GM10266 (cell line): Measurements from ENCODE around the gene ICA1L.
"Not testable (repeated sequence)": the region's sequence is repeated elsewhere in the genome, so short reads cannot be mapped to it uniquely, and the experiment has no call there.

Experiments used
- DNase-seq: peaks from one replicate; pipeline ENCODE4 v3.0.0; 2012; ENCODE audit errors: extremely low spot score
- CTCF ChIP-seq: IDR thresholded peaks from 2 replicates; pipeline ENCODE4 v1.5.1; 2012; ENCODE audit warnings: mild to moderate bottlenecking, low read depth; ENCODE audit not compliant: control insufficient read depth, insufficient read depth; ENCODE audit errors: missing control alignments

Gene ICA1L

GRCh38 chr2:202909394-202910192 is 38.0 kb upstream of the ICA1L start:
- no peak for TF ChIP-seq CTCF
- no peak for DNase-seq

GRCh38 chr2:202908186-202908585 is 36.6 kb upstream of the ICA1L start:
- DNase-seq = no peak
- TF ChIP-seq CTCF = no peak

- not testable (repeated sequence) for DNase-seq
Measured at GRCh38 chr2:202905507-202905906, 33.9 kb upstream of the ICA1L start.

- DNase-seq = no peak
- no peak for TF ChIP-seq CTCF
Measured at GRCh38 chr2:202885190-202885589, 13.6 kb upstream of the ICA1L start.

- DNase-seq = no peak
- TF ChIP-seq CTCF = no peak
Measured at GRCh38 chr2:202883987-202884675, 12.6 kb upstream of the ICA1L start.

GRCh38 chr2:202881570-202881969 is 10.0 kb upstream of the ICA1L start:
- DNase-seq = no peak
- no peak for TF ChIP-seq CTCF

- no peak for DNase-seq
- no peak for TF ChIP-seq CTCF
Measured at GRCh38 chr2:202877699-202878098, 6.1 kb upstream of the ICA1L start.
